Measurements from ENCODE around the gene CSNK1G1.
"Not testable (repeated sequence)": the region's sequence is repeated elsewhere in the genome, so short reads cannot be mapped to it uniquely, and the experiment has no call there.

The CSNK1G1 gene

DNA sequence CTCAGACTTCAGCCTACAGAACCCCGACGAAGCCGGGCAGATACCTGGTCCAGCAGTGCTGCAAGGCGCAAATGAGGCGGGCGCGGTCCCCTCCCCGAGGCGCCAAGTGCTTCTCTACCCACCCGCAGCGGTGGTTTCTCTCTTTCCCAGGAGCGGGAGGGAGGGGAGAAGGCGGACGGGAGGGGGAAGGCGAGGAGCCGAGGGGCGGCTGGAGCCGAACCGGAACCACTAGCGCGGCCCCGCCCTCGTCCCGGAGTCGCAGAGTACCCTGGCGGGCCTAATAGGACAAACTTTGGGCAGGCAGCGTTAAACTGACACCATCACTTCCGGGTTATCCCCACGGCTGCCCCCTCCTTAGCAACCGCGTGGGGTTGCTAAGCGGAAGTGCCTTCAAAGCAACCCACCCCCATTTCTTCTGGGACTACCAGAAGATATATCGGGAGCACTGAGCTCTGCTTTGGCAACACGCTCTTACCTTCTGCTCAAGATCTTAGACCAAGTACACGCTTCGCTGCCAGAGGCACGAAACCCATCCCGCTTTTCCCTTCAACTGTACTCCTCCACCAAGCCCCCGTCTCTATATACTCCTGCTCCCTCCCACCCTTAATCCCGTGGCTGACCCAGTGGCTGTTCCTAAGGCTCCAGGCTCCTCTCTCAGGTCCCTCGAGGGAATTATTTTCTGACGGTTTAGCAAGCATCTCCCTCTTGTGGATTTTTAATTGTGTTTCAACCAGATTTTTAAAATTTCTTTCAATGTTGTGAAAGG, at the start of gene CSNK1G1:
Gene CSNK1G1, minus strand, starts transcription at position 230 of the 766 bp plus-strand sequence. CDS start 55,674 bp downstream, outside the sequence.
- no peaks in the 10 kb centered on the region for H3K36me3 ChIP-seq (ENCODE audit: control insufficient read depth in 1 of 2, insufficient read depth in 2 of 2, low read length in 2 of 2)
- H3K27me3 ChIP-seq (ENCODE audit: control insufficient read depth in 1 of 2, insufficient read depth in 2 of 2, low read length in 2 of 2): no peaks in the 10 kb centered on the region
- peak within 1 kb of the TSS; percentile 89 to 97 for H3K4me3 ChIP-seq (ENCODE audit: low read depth in 1 of 2, low read length in 2 of 2)
- peak within 1 kb of the TSS; percentile 76 to 78 for H3K9ac ChIP-seq (ENCODE audit: low read depth in 1 of 2, low read length in 2 of 2)
- H3K9me3 ChIP-seq (ENCODE audit: control insufficient read depth in 1 of 2, low read length in 2 of 2): no peaks in the 10 kb centered on the region
- peaks cover 6 to 13% of the 10 kb centered on the region in 2 donors for H3K4me1 ChIP-seq (ENCODE audit: control insufficient read depth in 1 of 2, insufficient read depth in 2 of 2, low read length in 2 of 2)
- peak within 1 kb of the TSS; percentile 73 for H3K27ac ChIP-seq (ENCODE audit: low read depth, low read length)

DNA sequence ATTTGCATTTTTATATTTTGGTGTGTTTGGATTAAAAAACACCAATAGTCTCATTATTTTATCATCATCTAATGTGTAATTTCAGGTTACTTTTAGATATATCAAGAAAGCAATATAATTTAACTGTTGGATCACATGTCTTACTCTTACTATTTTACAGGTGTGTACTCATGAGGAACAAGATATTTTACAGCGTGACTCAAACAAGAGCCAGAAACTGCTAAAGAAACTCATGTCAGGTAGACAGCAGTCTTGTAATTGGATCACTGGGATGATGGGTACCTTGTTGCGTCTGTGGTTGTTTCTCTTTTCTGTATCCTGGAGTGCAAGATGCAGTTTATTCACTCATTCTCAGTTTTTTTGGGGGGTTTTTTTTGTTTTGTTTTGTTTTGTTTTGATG, 44.6 kb upstream of the CSNK1G1 start:
- H3K36me3 ChIP-seq (ENCODE audit: control insufficient read depth in 1 of 2, insufficient read depth in 2 of 2, low read length in 2 of 2): peaks cover 27 to 72% of the 10 kb centered on the region in 2 donors
- H3K9ac ChIP-seq (ENCODE audit: low read depth in 1 of 2, low read length in 2 of 2): no peak overlapping the region
- no peak overlapping the region for H3K27ac ChIP-seq (ENCODE audit: low read depth, low read length)
- no peaks in the 10 kb centered on the region for H3K9me3 ChIP-seq (ENCODE audit: control insufficient read depth in 1 of 2, low read length in 2 of 2)
- H3K4me1 ChIP-seq (ENCODE audit: control insufficient read depth in 1 of 2, insufficient read depth in 2 of 2, low read length in 2 of 2): no peaks in the 10 kb centered on the region
- H3K27me3 ChIP-seq (ENCODE audit: control insufficient read depth in 1 of 2, insufficient read depth in 2 of 2, low read length in 2 of 2): no peaks in the 10 kb centered on the region
- no peak overlapping the region for H3K4me3 ChIP-seq (ENCODE audit: low read depth in 1 of 2, low read length in 2 of 2)

- H3K36me3 ChIP-seq (ENCODE audit: control insufficient read depth in 1 of 2, insufficient read depth in 2 of 2, low read length in 2 of 2): peaks cover 34 to 72% of the 10 kb centered on the region in 2 donors
- H3K4me1 ChIP-seq (ENCODE audit: control insufficient read depth in 1 of 2, insufficient read depth in 2 of 2, low read length in 2 of 2): no peaks in the 10 kb centered on the region
- no peak overlapping the region for H3K27ac ChIP-seq (ENCODE audit: low read depth, low read length)
- H3K4me3 ChIP-seq (ENCODE audit: low read depth in 1 of 2, low read length in 2 of 2): no peak overlapping the region
- no peaks in the 10 kb centered on the region for H3K9me3 ChIP-seq (ENCODE audit: control insufficient read depth in 1 of 2, low read length in 2 of 2)
- H3K9ac ChIP-seq (ENCODE audit: low read depth in 1 of 2, low read length in 2 of 2): no peak overlapping the region
- H3K27me3 ChIP-seq (ENCODE audit: control insufficient read depth in 1 of 2, insufficient read depth in 2 of 2, low read length in 2 of 2): no peaks in the 10 kb centered on the region
Observed at GRCh38 chr15:64398575-64398974, 42.6 kb upstream of the CSNK1G1 start.

- Histone ChIP-seq H3K27me3 (ENCODE audit: control insufficient read depth in 1 of 2, insufficient read depth in 2 of 2, low read length in 2 of 2) (no peaks in the 10 kb centered on the region), H3K27ac (ENCODE audit: low read depth, low read length) (no peak overlapping the region), H3K9ac (ENCODE audit: low read depth in 1 of 2, low read length in 2 of 2) (no peak overlapping the region), H3K4me1 (ENCODE audit: control insufficient read depth in 1 of 2, insufficient read depth in 2 of 2, low read length in 2 of 2) (no peaks in the 10 kb centered on the region), H3K36me3 (ENCODE audit: control insufficient read depth in 1 of 2, insufficient read depth in 2 of 2, low read length in 2 of 2) (peaks cover 35 to 66% of the 10 kb centered on the region in 2 donors), H3K4me3 (ENCODE audit: low read depth in 1 of 2, low read length in 2 of 2) (no peak overlapping the region), H3K9me3 (ENCODE audit: control insufficient read depth in 1 of 2, low read length in 2 of 2) (no peaks in the 10 kb centered on the region)
Observed at GRCh38 chr15:64396789-64397188, 40.8 kb upstream of the CSNK1G1 start.

GRCh38 chr15:64392471-64392870, 36.5 kb upstream of the CSNK1G1 start:
- H3K4me3 ChIP-seq (ENCODE audit: low read depth in 1 of 2, low read length in 2 of 2); H3K9ac ChIP-seq (ENCODE audit: low read depth in 1 of 2, low read length in 2 of 2); H3K27ac ChIP-seq (ENCODE audit: low read depth, low read length); H3K9me3 ChIP-seq (ENCODE audit: control insufficient read depth in 1 of 2, low read length in 2 of 2); H3K27me3 ChIP-seq (ENCODE audit: control insufficient read depth in 1 of 2, insufficient read depth in 2 of 2, low read length in 2 of 2): not testable (repeated sequence)
- Histone ChIP-seq H3K4me1 (ENCODE audit: control insufficient read depth in 1 of 2, insufficient read depth in 2 of 2, low read length in 2 of 2) (peaks cover 10 to 12% of the 10 kb centered on the region in 2 donors), H3K36me3 (ENCODE audit: control insufficient read depth in 1 of 2, insufficient read depth in 2 of 2, low read length in 2 of 2) (peaks cover 16 to 32% of the 10 kb centered on the region in 2 donors)

GRCh38 chr15:64389036-64389435, 33.1 kb upstream of the CSNK1G1 start:
- peaks cover 10 to 16% of the 10 kb centered on the region in 2 donors for H3K4me1 ChIP-seq (ENCODE audit: control insufficient read depth in 1 of 2, insufficient read depth in 2 of 2, low read length in 2 of 2)
- H3K9me3 ChIP-seq (ENCODE audit: control insufficient read depth in 1 of 2, low read length in 2 of 2): no peaks in the 10 kb centered on the region
- no peak overlapping the region for H3K27ac ChIP-seq (ENCODE audit: low read depth, low read length)
- H3K4me3 ChIP-seq (ENCODE audit: low read depth in 1 of 2, low read length in 2 of 2): peak overlapping the region; percentile 96
- peaks cover 0 to 3% of the 10 kb centered on the region in 2 donors for H3K36me3 ChIP-seq (ENCODE audit: control insufficient read depth in 1 of 2, insufficient read depth in 2 of 2, low read length in 2 of 2)
- H3K9ac ChIP-seq (ENCODE audit: low read depth in 1 of 2, low read length in 2 of 2): no peak overlapping the region
- no peaks in the 10 kb centered on the region for H3K27me3 ChIP-seq (ENCODE audit: control insufficient read depth in 1 of 2, insufficient read depth in 2 of 2, low read length in 2 of 2)

DNA sequence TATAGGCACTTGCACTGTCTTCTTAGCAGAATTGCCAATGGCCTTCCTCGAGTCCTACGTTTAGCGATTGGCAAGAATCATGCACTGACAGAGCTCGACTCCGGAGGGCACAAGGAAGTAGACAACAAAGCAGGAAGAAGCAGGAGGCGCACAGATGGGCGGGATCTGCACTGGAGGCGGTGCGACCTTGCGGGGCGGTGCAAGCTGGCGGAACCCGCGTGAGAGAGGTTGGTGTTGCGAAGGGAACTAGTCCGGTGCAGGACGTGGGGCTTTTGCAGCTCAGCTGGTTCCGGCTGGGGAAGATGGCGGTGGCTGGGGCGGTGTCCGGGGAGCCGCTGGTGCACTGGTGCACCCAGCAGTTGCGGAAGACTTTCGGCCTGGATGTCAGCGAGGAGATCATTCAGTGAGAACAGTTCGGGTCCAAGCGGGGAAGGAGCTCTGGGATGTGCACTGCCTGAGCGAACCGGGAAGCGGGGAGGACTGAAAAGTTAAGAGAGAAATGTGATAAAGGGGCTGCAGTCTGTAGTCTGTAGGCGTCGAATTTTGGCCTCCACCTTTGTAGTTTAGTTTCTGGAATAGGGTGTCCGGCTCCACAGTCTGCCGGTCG, 31.7 kb upstream of the CSNK1G1 start, which contains the start of gene TRIP4:
Gene TRIP4, plus strand, starts transcription at position 275 of the 607 bp plus-strand sequence. Its CDS starts 28 bp downstream, at position 303.
- Histone ChIP-seq H3K36me3 (ENCODE audit: control insufficient read depth in 1 of 2, insufficient read depth in 2 of 2, low read length in 2 of 2) (no peaks in the 10 kb centered on the region), H3K9me3 (ENCODE audit: control insufficient read depth in 1 of 2, low read length in 2 of 2) (no peaks in the 10 kb centered on the region), H3K4me3 (ENCODE audit: low read depth in 1 of 2, low read length in 2 of 2) (peak within 1 kb of the TSS; percentile 96), H3K27me3 (ENCODE audit: control insufficient read depth in 1 of 2, insufficient read depth in 2 of 2, low read length in 2 of 2) (no peaks in the 10 kb centered on the region), H3K9ac (ENCODE audit: low read depth in 1 of 2, low read length in 2 of 2) (peak within 1 kb of the TSS; percentile 71 to 85), H3K27ac (ENCODE audit: low read depth, low read length) (peak within 1 kb of the TSS; percentile 58), H3K4me1 (ENCODE audit: control insufficient read depth in 1 of 2, insufficient read depth in 2 of 2, low read length in 2 of 2) (peaks cover 10 to 16% of the 10 kb centered on the region in 2 donors)

- Histone ChIP-seq H3K4me3 (ENCODE audit: low read depth in 1 of 2, low read length in 2 of 2) (no peak overlapping the region), H3K36me3 (ENCODE audit: control insufficient read depth in 1 of 2, insufficient read depth in 2 of 2, low read length in 2 of 2) (no peaks in the 10 kb centered on the region), H3K27ac (ENCODE audit: low read depth, low read length) (no peak overlapping the region), H3K9ac (ENCODE audit: low read depth in 1 of 2, low read length in 2 of 2) (no peak overlapping the region), H3K9me3 (ENCODE audit: control insufficient read depth in 1 of 2, low read length in 2 of 2) (no peaks in the 10 kb centered on the region), H3K4me1 (ENCODE audit: control insufficient read depth in 1 of 2, insufficient read depth in 2 of 2, low read length in 2 of 2) (peaks cover 10 to 22% of the 10 kb centered on the region in 2 donors), H3K27me3 (ENCODE audit: control insufficient read depth in 1 of 2, insufficient read depth in 2 of 2, low read length in 2 of 2) (no peaks in the 10 kb centered on the region)
Observed at GRCh38 chr15:64386291-64386690, 30.3 kb upstream of the CSNK1G1 start.

DNA sequence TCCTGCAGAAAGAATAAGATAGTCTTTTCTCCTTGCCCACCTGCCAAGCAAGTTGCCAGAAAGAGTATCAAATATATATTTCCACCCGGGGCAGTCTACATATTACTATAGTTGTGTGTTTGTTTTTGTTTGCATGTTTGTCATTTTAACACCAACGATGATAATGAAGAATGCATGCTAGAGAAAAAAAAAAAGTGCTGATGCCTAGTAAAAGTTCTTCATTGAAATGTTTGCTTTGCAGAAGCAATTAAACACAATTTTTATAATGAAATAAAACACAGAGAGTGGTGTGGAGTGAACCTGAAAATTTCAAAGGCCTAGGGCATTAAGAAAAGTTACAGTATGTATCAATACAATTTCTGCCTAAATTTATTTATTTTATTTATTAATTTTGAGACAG, 27.8 kb upstream of the CSNK1G1 start:
- peaks cover 9 to 28% of the 10 kb centered on the region in 2 donors for H3K4me1 ChIP-seq (ENCODE audit: control insufficient read depth in 1 of 2, insufficient read depth in 2 of 2, low read length in 2 of 2)
- no peak overlapping the region for H3K9ac ChIP-seq (ENCODE audit: low read depth in 1 of 2, low read length in 2 of 2)
- no peaks in the 10 kb centered on the region for H3K27me3 ChIP-seq (ENCODE audit: control insufficient read depth in 1 of 2, insufficient read depth in 2 of 2, low read length in 2 of 2)
- H3K36me3 ChIP-seq (ENCODE audit: control insufficient read depth in 1 of 2, insufficient read depth in 2 of 2, low read length in 2 of 2): no peaks in the 10 kb centered on the region
- H3K9me3 ChIP-seq (ENCODE audit: control insufficient read depth in 1 of 2, low read length in 2 of 2): no peaks in the 10 kb centered on the region
- H3K27ac ChIP-seq (ENCODE audit: low read depth, low read length): no peak overlapping the region
- H3K4me3 ChIP-seq (ENCODE audit: low read depth in 1 of 2, low read length in 2 of 2): no peak overlapping the region

DNA sequence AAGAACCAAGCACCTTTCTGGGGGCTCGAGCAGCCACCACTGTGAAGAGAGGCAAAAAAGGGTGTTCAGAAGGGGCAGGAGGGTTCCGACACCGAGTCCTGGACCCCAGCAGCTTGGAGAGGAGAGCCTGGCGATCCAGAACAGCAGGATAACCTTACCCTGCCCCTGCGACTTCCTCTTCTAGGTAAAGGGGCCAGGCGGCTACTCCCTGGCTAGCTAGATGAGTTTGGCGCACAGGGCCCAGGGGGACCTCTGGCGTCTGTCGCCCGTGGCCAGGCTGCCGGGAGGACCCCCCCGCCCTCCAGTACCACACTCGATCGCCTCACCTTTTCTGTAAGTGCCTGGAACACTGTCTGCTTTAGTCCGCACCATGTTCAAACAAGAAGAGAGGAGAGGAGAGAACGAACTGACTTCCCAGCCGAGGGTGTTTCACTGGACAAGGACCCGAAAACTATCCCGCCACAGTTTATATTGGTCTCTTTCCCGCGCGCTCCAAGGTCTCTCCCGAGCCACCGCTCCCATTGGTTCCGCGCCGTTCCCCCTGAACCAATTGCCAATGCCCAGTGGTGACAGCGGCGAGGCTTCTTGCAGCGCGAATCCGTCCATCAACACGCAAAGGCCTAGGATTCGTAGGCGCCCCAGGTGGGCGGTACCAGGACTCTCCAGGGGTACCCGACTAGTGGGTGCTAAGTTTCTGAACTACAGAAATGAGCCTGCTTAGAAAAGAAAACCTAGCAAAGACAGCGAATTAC, 25.2 kb upstream of the CSNK1G1 start, which contains the start of gene PCLAF:
Gene PCLAF, minus strand, starts transcription at position 442 of the 752 bp plus-strand sequence. Its CDS starts 70 bp downstream, at position 372.
- Histone ChIP-seq H3K4me3 (ENCODE audit: low read depth in 1 of 2, low read length in 2 of 2) (peak within 1 kb of the TSS; percentile 83 to 90), H3K4me1 (ENCODE audit: control insufficient read depth in 1 of 2, insufficient read depth in 2 of 2, low read length in 2 of 2) (peaks cover 3 to 19% of the 10 kb centered on the region in 2 donors), H3K36me3 (ENCODE audit: control insufficient read depth in 1 of 2, insufficient read depth in 2 of 2, low read length in 2 of 2) (no peaks in the 10 kb centered on the region), H3K9me3 (ENCODE audit: control insufficient read depth in 1 of 2, low read length in 2 of 2) (no peaks in the 10 kb centered on the region), H3K27ac (ENCODE audit: low read depth, low read length) (no peak within 1 kb of the TSS), H3K9ac (ENCODE audit: low read depth in 1 of 2, low read length in 2 of 2) (peak within 1 kb of the TSS; percentile 31 to 63), H3K27me3 (ENCODE audit: control insufficient read depth in 1 of 2, insufficient read depth in 2 of 2, low read length in 2 of 2) (no peaks in the 10 kb centered on the region)
